ENCODE measurements around the gene EPS15. TPM values are rescaled to one million over a fixed set of nuclear protein-coding genes. Genes with fewer than 3 reads are reported as not detected.

EPS15 gene
- 19.8 and 20.6 TPM in 2 replicates for total RNA-seq

- no peak for TF ChIP-seq CTCF (conservative IDR thresholded peaks at IDR 0.05; ENCODE audit: low read depth, low read length)
These were observed at the start of gene EPS15 for GRCh38 chr1:51519048-51519864. Gene EPS15, minus strand, starts transcription at chr1:51519266. Its CDS starts 35 bp downstream, at chr1:51519231.

DNA sequence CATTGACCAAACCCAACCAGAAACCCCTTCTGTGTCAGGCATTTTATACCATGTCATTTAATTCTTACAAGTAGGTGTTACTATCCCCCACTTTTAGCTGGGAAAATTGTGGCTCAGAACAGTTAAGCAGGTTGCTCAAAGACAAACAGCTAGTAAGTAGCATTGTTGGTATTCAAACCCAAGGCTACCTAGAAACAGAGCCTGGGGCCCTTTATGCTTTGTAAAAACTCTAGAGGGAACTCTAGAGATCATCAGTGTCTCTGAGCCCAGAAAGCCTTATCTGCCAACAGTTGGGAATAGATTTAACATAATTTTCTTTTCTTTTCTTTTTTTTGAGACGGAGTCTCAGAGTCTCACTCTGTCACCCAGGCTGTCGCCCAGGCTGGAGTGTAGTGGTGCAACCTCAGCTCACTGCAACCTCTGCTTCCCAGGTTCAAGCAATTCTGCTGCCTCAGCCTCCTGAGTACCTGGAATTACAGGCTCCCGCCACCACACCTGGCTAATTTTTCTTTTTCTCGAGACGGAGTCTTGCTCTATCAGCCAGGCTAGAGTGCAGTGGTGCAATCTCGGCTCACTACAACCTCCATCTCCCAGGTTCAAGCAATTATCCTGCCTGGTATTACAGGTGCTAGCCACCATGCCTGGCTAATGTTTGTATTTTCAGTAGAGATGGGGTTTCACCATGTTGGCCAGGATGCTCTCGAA lies 49.3 kb upstream of the EPS15 start:
- DNase-seq (ENCODE audit: low read depth): no peak

More at GRCh38 chr1:51519048-51519864, at the start of gene EPS15:
- H3K4me3 ChIP-seq (ENCODE audit: low read depth, low read length): peak within 1 kb of the TSS; percentile 80
- DNase-seq (ENCODE audit: low read depth): no peak

DNA sequence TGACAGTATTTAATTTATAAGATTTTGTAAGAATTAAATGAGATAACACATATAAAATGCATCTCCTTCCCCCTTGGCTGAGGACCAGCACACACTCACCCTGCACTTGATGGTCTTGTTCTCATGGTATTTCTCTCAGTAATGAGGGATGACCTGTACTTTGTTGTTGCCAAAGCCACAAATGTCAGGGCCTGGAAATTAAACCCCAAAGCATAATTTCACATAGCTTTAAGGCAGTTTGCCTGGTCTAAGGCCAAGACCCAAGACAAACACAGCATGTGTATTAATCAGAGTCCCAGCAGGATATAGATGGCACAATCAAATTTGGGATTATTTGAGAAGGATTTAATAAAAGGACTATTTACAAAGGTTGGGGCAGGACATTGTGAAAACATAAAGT lies 48.6 kb upstream of the EPS15 start:
- no peak for DNase-seq (ENCODE audit: low read depth)

More for the DNA sequence above, 49.3 kb upstream of the EPS15 start:
- H3K4me3 ChIP-seq (ENCODE audit: low read depth, low read length): no peak overlapping the region
- TF ChIP-seq CTCF (conservative IDR thresholded peaks at IDR 0.05; ENCODE audit: low read depth, low read length): no peak

DNA sequence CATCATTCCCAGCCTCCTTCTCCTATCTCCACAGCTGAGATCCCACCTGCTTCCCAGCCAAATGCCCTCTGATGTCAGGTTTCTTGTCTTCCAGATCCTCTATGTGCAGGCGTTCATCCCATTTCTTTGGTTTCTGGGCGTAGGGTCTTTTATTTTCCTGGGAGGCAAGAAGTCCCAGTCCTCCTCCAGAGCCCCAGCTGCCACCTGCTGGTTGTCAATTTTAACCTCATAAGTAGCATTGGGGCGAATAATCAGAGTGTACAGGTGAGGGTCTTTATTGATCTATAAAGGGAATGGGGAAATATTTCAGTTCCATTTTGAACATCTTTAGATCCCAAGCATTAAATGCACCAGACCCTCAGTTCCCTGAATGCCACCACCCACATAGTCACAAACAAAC lies 47.2 kb upstream of the EPS15 start:
- H3K4me3 ChIP-seq (ENCODE audit: low read depth, low read length): no peak overlapping the region
- no peak for DNase-seq (ENCODE audit: low read depth)
- peak; percentile 32 for TF ChIP-seq CTCF (conservative IDR thresholded peaks at IDR 0.05; ENCODE audit: low read depth, low read length)

More for the DNA sequence above, 48.6 kb upstream of the EPS15 start:
- TF ChIP-seq CTCF (conservative IDR thresholded peaks at IDR 0.05; ENCODE audit: low read depth, low read length): no peak
- no peak overlapping the region for H3K4me3 ChIP-seq (ENCODE audit: low read depth, low read length)

DNA sequence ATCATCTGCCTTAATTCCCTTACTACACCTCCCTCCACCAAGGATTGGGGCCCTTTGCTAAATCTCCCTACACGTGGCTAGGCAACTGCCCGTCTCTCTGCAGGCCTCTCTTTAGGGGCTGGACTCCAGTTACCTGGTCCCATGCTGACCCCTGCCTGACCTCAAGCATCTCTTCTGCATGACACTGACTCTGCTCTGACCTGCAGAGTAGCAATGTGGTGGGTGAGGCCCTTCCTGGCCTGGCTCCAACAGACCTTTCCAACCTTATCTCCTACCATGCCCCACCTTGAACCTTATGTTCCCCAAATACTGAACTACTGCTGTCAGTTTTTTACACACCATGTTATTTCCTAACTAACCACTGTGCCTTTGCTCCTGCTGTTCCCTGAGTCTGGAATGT lies 45.9 kb upstream of the EPS15 start:
- no peak overlapping the region for H3K4me3 ChIP-seq (ENCODE audit: low read depth, low read length)
- DNase-seq (ENCODE audit: low read depth): no peak
- no peak for TF ChIP-seq CTCF (conservative IDR thresholded peaks at IDR 0.05; ENCODE audit: low read depth, low read length)

GRCh38 chr1:51564124-51564523 lies 45.1 kb upstream of the EPS15 start:
- peak; percentile 36 for DNase-seq (ENCODE audit: low read depth)
- no peak overlapping the region for H3K4me3 ChIP-seq (ENCODE audit: low read depth, low read length)
- no peak for TF ChIP-seq CTCF (conservative IDR thresholded peaks at IDR 0.05; ENCODE audit: low read depth, low read length)

Data from epithelial cell of proximal tubule (primary cell).